Stimulated activated naive CD8-positive, alpha-beta T cell treated with anti-CD3 and anti-CD28 coated beads, Interleukin-15, Interleukin-2, amounts not matched to agents 100 ng/mL and 50 ng/mL, for 24 hours (primary cell): ENCODE results near the gene SGMS1.
"Not testable (repeated sequence)": the region's sequence is repeated elsewhere in the genome, so short reads cannot be mapped to it uniquely, and the experiment has no call there.

ENCODE experiments used
- H3K27ac Mint-ChIP-seq: one replicate; pipeline ENCODE4 v1.8.0; 2021; ENCODE audit warnings: mild to moderate bottlenecking, mixed read lengths
- H3K27me3 Mint-ChIP-seq: one replicate; pipeline ENCODE4 v1.8.0; 2021; ENCODE audit warnings: mixed read lengths
- H3K36me3 Mint-ChIP-seq: one replicate; pipeline ENCODE4 v1.8.0; 2021; ENCODE audit warnings: low read depth, mixed read lengths
- H3K4me1 Mint-ChIP-seq: one replicate; pipeline ENCODE4 v1.8.0; 2021; ENCODE audit warnings: low read depth, mixed read lengths
- H3K4me3 Mint-ChIP-seq: one replicate; pipeline ENCODE4 v1.8.0; 2021; ENCODE audit warnings: mild to moderate bottlenecking, mixed read lengths
- H3K9me3 Mint-ChIP-seq: one replicate; pipeline ENCODE4 v1.8.0; 2021; ENCODE audit warnings: mixed read lengths

Gene SGMS1

GRCh38 chr10:50356481-50356832, 267.3 kb downstream of the SGMS1 start:
- H3K27me3 Mint-ChIP-seq, H3K4me3 Mint-ChIP-seq, H3K9me3 Mint-ChIP-seq, H3K4me1 Mint-ChIP-seq, H3K27ac Mint-ChIP-seq, H3K36me3 Mint-ChIP-seq: not testable (repeated sequence)

GRCh38 chr10:50355693-50356480, 267.9 kb downstream of the SGMS1 start:
- H3K4me1 Mint-ChIP-seq, H3K27ac Mint-ChIP-seq, H3K4me3 Mint-ChIP-seq, H3K9me3 Mint-ChIP-seq, H3K27me3 Mint-ChIP-seq: not testable (repeated sequence)
- peaks cover 16% of the 10 kb centered on the region for H3K36me3 Mint-ChIP-seq

- Mint-ChIP-seq H3K36me3 (peaks cover 33% of the 10 kb centered on the region), H3K4me3 (no peak overlapping the region), H3K27me3 (no peaks in the 10 kb centered on the region)
These were observed 272.1 kb downstream of the SGMS1 start for GRCh38 chr10:50351483-50352146.

GRCh38 chr10:50350366-50350765, 273.4 kb downstream of the SGMS1 start:
- H3K27ac Mint-ChIP-seq: no peak overlapping the region

More at GRCh38 chr10:50351483-50352146, 272.1 kb downstream of the SGMS1 start:
- H3K4me1 Mint-ChIP-seq: peaks cover 18% of the 10 kb centered on the region
- H3K27ac Mint-ChIP-seq: no peak overlapping the region
- peaks cover 15% of the 10 kb centered on the region for H3K9me3 Mint-ChIP-seq

GRCh38 chr10:50349554-50349953, 274.2 kb downstream of the SGMS1 start:
- Mint-ChIP-seq H3K9me3 (peaks cover 15% of the 10 kb centered on the region), H3K27ac (no peak overlapping the region), H3K4me1 (peaks cover 18% of the 10 kb centered on the region)

More at GRCh38 chr10:50350366-50350765, 273.4 kb downstream of the SGMS1 start:
- no peak overlapping the region for H3K4me3 Mint-ChIP-seq
- H3K9me3 Mint-ChIP-seq: peaks cover 15% of the 10 kb centered on the region
- peaks cover 33% of the 10 kb centered on the region for H3K36me3 Mint-ChIP-seq
- H3K27me3 Mint-ChIP-seq: no peaks in the 10 kb centered on the region
- H3K4me1 Mint-ChIP-seq: peaks cover 18% of the 10 kb centered on the region

GRCh38 chr10:50347394-50347802, 276.4 kb downstream of the SGMS1 start:
- Mint-ChIP-seq H3K4me3 (no peak overlapping the region), H3K27ac (peak overlapping the region; percentile 67), H3K9me3 (peaks cover 15% of the 10 kb centered on the region)

More at GRCh38 chr10:50349554-50349953, 274.2 kb downstream of the SGMS1 start:
- no peaks in the 10 kb centered on the region for H3K27me3 Mint-ChIP-seq
- no peak overlapping the region for H3K4me3 Mint-ChIP-seq
- H3K36me3 Mint-ChIP-seq: peaks cover 32% of the 10 kb centered on the region

GRCh38 chr10:50346942-50347341, 276.8 kb downstream of the SGMS1 start:
- Mint-ChIP-seq H3K9me3 (peaks cover 15% of the 10 kb centered on the region), H3K4me3 (no peak overlapping the region), H3K4me1 (peaks cover 18% of the 10 kb centered on the region), H3K36me3 (peaks cover 51% of the 10 kb centered on the region), H3K27me3 (no peaks in the 10 kb centered on the region), H3K27ac (peak overlapping the region; percentile 67)

More at GRCh38 chr10:50347394-50347802, 276.4 kb downstream of the SGMS1 start:
- no peaks in the 10 kb centered on the region for H3K27me3 Mint-ChIP-seq
- peaks cover 18% of the 10 kb centered on the region for H3K4me1 Mint-ChIP-seq
- peaks cover 47% of the 10 kb centered on the region for H3K36me3 Mint-ChIP-seq

GRCh38 chr10:50345545-50345944, 278.2 kb downstream of the SGMS1 start:
- Mint-ChIP-seq H3K4me3 (no peak overlapping the region), H3K36me3 (peaks cover 48% of the 10 kb centered on the region)

GRCh38 chr10:50343702-50344331, 279.9 kb downstream of the SGMS1 start:
- Mint-ChIP-seq H3K4me1 (peaks cover 18% of the 10 kb centered on the region), H3K36me3 (peaks cover 48% of the 10 kb centered on the region), H3K4me3 (no peak overlapping the region), H3K27ac (no peak overlapping the region), H3K9me3 (no peaks in the 10 kb centered on the region), H3K27me3 (no peaks in the 10 kb centered on the region)

More at GRCh38 chr10:50345545-50345944, 278.2 kb downstream of the SGMS1 start:
- Mint-ChIP-seq H3K4me1 (peaks cover 18% of the 10 kb centered on the region), H3K9me3 (peaks cover 11% of the 10 kb centered on the region), H3K27ac (no peak overlapping the region), H3K27me3 (no peaks in the 10 kb centered on the region)

- H3K4me1 Mint-ChIP-seq: peaks cover 6% of the 10 kb centered on the region
- no peaks in the 10 kb centered on the region for H3K27me3 Mint-ChIP-seq
These were observed 281.8 kb downstream of the SGMS1 start for GRCh38 chr10:50341987-50342386.

GRCh38 chr10:50336140-50336539, 287.6 kb downstream of the SGMS1 start:
- peaks cover 24% of the 10 kb centered on the region for H3K4me1 Mint-ChIP-seq
- peak overlapping the region; percentile 32 for H3K27ac Mint-ChIP-seq

More at GRCh38 chr10:50341987-50342386, 281.8 kb downstream of the SGMS1 start:
- H3K4me3 Mint-ChIP-seq: no peak overlapping the region
- H3K27ac Mint-ChIP-seq: no peak overlapping the region
- peaks cover 51% of the 10 kb centered on the region for H3K36me3 Mint-ChIP-seq
- no peaks in the 10 kb centered on the region for H3K9me3 Mint-ChIP-seq

GRCh38 chr10:50335397-50335796, 288.4 kb downstream of the SGMS1 start:
- no peak overlapping the region for H3K27ac Mint-ChIP-seq
- no peaks in the 10 kb centered on the region for H3K9me3 Mint-ChIP-seq
- peaks cover 24% of the 10 kb centered on the region for H3K4me1 Mint-ChIP-seq
- no peaks in the 10 kb centered on the region for H3K27me3 Mint-ChIP-seq
- no peak overlapping the region for H3K4me3 Mint-ChIP-seq
- H3K36me3 Mint-ChIP-seq: peaks cover 43% of the 10 kb centered on the region

More at GRCh38 chr10:50336140-50336539, 287.6 kb downstream of the SGMS1 start:
- Mint-ChIP-seq H3K9me3 (no peaks in the 10 kb centered on the region), H3K4me3 (no peak overlapping the region), H3K36me3 (peaks cover 48% of the 10 kb centered on the region), H3K27me3 (no peaks in the 10 kb centered on the region)

- Mint-ChIP-seq H3K9me3 (no peaks in the 10 kb centered on the region), H3K27ac (no peak overlapping the region), H3K4me1 (peaks cover 24% of the 10 kb centered on the region), H3K27me3 (no peaks in the 10 kb centered on the region), H3K4me3 (no peak overlapping the region), H3K36me3 (peaks cover 31% of the 10 kb centered on the region)
These were observed 289.5 kb downstream of the SGMS1 start for GRCh38 chr10:50334273-50334672.

- H3K27ac Mint-ChIP-seq: no peak overlapping the region
- H3K36me3 Mint-ChIP-seq: peaks cover 28% of the 10 kb centered on the region
- no peaks in the 10 kb centered on the region for H3K9me3 Mint-ChIP-seq
- H3K4me1 Mint-ChIP-seq: peaks cover 24% of the 10 kb centered on the region
- H3K4me3 Mint-ChIP-seq: no peak overlapping the region
- no peaks in the 10 kb centered on the region for H3K27me3 Mint-ChIP-seq
These were observed 289.9 kb downstream of the SGMS1 start for GRCh38 chr10:50333872-50334271.
